Breast epithelium (tissue), 4 donors: Measurements from ENCODE around the gene F2R. TPM values are rescaled to one million over a fixed set of nuclear protein-coding genes. Genes with fewer than 3 reads are reported as not detected.

Experiments used
- DNase-seq, 2 donors: peaks; one replicate each; pipeline ENCODE4 v3.0.0-alpha.2; 2019; ENCODE audit warnings: low spot score in 2 of 2
- H3K27ac ChIP-seq, 2 donors: fragments of 200-600 bp; sonication (generic) in 1 of 2; one replicate each; pipeline ENCODE4 v1.5.1; 2016 to 2019; ENCODE audit warnings: mild to moderate bottlenecking in 1 of 2
- H3K27me3 ChIP-seq, 2 donors: fragments of 200-600 bp; sonication (generic) in 1 of 2; one replicate each; pipeline versions ENCODE4 v1.5.1 to v1.6.0; 2017 to 2019; ENCODE audit warnings: control low read depth in 1 of 2, mild to moderate bottlenecking in 1 of 2
- H3K36me3 ChIP-seq: fragments of 200-600 bp; one replicate; pipeline ENCODE4 v1.5.1; 2019
- H3K4me1 ChIP-seq, 2 donors: fragments of 200-600 bp; sonication (generic); one replicate each; pipeline ENCODE4 v1.5.1; 2016 to 2019; ENCODE audit warnings: control low read depth in 1 of 2
- H3K4me3 ChIP-seq, 3 donors: fragments of 200-600 bp; sonication (generic); 1 replicate in 2 of 3; 2 replicates in 1 of 3; pipeline ENCODE4 v1.5.1; 2016 to 2019; ENCODE audit warnings: mild to moderate bottlenecking in 3 of 3, moderate library complexity in 2 of 3
- H3K9me3 ChIP-seq, 2 donors: fragments of 200-600 bp; sonication (generic) in 1 of 2; one replicate each; pipeline ENCODE4 v1.5.1; 2016 to 2019; ENCODE audit warnings: control low read depth in 1 of 2
- CTCF ChIP-seq, 3 donors: fragments of 450-650 bp; IDR thresholded peaks; one replicate each; pipeline ENCODE4 v1.5.1; 2016 to 2017; ENCODE audit warnings: antibody characterized with exemption in 3 of 3, mild to moderate bottlenecking in 3 of 3, moderate library complexity in 3 of 3
- POLR2A ChIP-seq: fragments of 450-650 bp; IDR thresholded peaks from one replicate; pipeline ENCODE4 v1.6.1; 2016; ENCODE audit warnings: antibody characterized with exemption, mild to moderate bottlenecking, moderate library complexity
- POLR2AphosphoS5 ChIP-seq, 3 donors: sonication (generic); formaldehyde crosslinking; IDR thresholded peaks; one replicate each; pipeline ENCODE4 v1.6.1; 2017; ENCODE audit warnings: antibody characterized with exemption in 3 of 3
- intact Hi-C: fragments of 100-400 bp; cut with DNase I; formaldehyde crosslinking; loops from one replicate; pipeline ENCODE4 v1.15.1; 2023; ENCODE audit warnings: low total_unique reads
- total RNA-seq, 3 donors: library from RNA; depleted of rRNA; stranded (reverse); fragments of >200 nt; gene quantifications; one replicate each; pipeline ENCODE4 v1.1.0, GENCODE V29; 2016

The F2R gene
- total RNA-seq, 3 donors from 2014 or later = 15.1 to 39.4 (median 27.2) TPM

DNA sequence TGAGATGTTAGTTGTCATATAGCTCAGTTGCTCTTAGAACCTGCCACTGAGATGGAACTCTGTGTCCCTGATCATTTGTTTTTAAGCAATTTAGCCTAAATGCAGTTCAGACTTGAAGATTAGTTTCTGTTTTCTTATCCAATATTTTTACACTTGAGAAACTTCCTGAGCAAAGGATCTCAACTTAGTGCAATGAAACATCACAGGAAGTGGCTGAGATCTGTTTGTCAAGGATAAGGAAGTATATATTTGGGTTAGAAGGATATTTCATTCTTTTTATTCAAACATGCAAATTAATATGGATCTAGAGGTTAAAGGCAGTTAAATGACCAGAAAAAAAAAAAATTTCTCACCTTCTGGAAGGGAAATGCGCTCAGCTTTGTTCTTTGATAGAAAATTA is 19.7 kb upstream of the F2R start:
- intact Hi-C loops = no loop called here
- no peaks in the 10 kb centered on the region for H3K27me3 ChIP-seq
- H3K9me3 ChIP-seq = no peaks in the 10 kb centered on the region
- TF ChIP-seq POLR2A (no peak), CTCF (IDR thresholded peaks at IDR 0.05) (no peak), POLR2AphosphoS5 (IDR thresholded peaks at IDR 0.05) (no peak)
- H3K4me1 ChIP-seq = no peaks in the 10 kb centered on the region
- H3K4me3 ChIP-seq = no peak overlapping the region
- no peak for DNase-seq
- H3K36me3 ChIP-seq = no peaks in the 10 kb centered on the region
- H3K27ac ChIP-seq = no peak overlapping the region

- no peaks in the 10 kb centered on the region for H3K27me3 ChIP-seq
- TF ChIP-seq POLR2AphosphoS5 (IDR thresholded peaks at IDR 0.05) = no peak
- TF ChIP-seq POLR2A = no peak
- TF ChIP-seq CTCF (IDR thresholded peaks at IDR 0.05) = no peak
- no peak for DNase-seq
- no peak overlapping the region for H3K4me3 ChIP-seq
- H3K36me3 ChIP-seq = no peaks in the 10 kb centered on the region
- H3K4me1 ChIP-seq = no peaks in the 10 kb centered on the region
- H3K9me3 ChIP-seq = no peaks in the 10 kb centered on the region
- H3K27ac ChIP-seq = no peak overlapping the region
- intact Hi-C loops = no loop called here
These were observed 18.3 kb upstream of the F2R start for GRCh38 chr5:76697670-76698069.

- intact Hi-C loops = no loop called here
- H3K36me3 ChIP-seq = no peaks in the 10 kb centered on the region
- no peak overlapping the region for H3K27ac ChIP-seq
- no peak for DNase-seq
- TF ChIP-seq POLR2AphosphoS5 (IDR thresholded peaks at IDR 0.05) (no peak), POLR2A (no peak), CTCF (IDR thresholded peaks at IDR 0.05) (no peak)
- no peak overlapping the region for H3K4me3 ChIP-seq
- H3K4me1 ChIP-seq = no peaks in the 10 kb centered on the region
- no peaks in the 10 kb centered on the region for H3K27me3 ChIP-seq
- no peaks in the 10 kb centered on the region for H3K9me3 ChIP-seq
These were observed 15.4 kb upstream of the F2R start for GRCh38 chr5:76700571-76700970.

DNA sequence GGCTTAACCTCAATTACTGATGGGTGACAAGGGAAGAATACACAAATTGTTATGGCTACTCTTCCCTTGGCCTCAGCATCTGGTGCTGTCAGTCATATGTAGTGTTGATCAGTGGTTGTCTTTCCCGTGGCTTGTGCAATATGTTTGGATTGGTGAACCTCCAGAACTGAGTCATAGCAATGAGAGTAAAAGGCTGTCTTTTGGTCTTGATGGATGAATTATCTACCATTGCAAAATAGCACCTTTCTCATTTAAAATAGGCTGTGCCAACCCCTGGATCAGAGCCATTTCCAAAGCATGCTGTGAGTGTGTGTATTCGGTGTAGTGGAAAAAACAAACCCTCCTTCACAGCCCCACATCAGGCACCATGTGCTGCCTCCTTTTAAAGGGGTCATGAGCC is 14.6 kb upstream of the F2R start:
- H3K27me3 ChIP-seq = no peaks in the 10 kb centered on the region
- no peaks in the 10 kb centered on the region for H3K36me3 ChIP-seq
- TF ChIP-seq POLR2AphosphoS5 (IDR thresholded peaks at IDR 0.05) = peak in 1 of 3 donors; percentile 28
- TF ChIP-seq CTCF (IDR thresholded peaks at IDR 0.05) = no peak
- TF ChIP-seq POLR2A = no peak
- H3K4me3 ChIP-seq = no peak overlapping the region
- no peaks in the 10 kb centered on the region for H3K9me3 ChIP-seq
- H3K4me1 ChIP-seq = no peaks in the 10 kb centered on the region
- intact Hi-C loops = no loop called here
- H3K27ac ChIP-seq = no peak overlapping the region
- no peak for DNase-seq

- no peaks in the 10 kb centered on the region for H3K9me3 ChIP-seq
- H3K4me1 ChIP-seq = no peaks in the 10 kb centered on the region
- H3K27ac ChIP-seq = no peak overlapping the region
- no peaks in the 10 kb centered on the region for H3K27me3 ChIP-seq
- intact Hi-C loops = no loop called here
- no peak overlapping the region for H3K4me3 ChIP-seq
- TF ChIP-seq POLR2AphosphoS5 (IDR thresholded peaks at IDR 0.05) = no peak
- H3K36me3 ChIP-seq = no peaks in the 10 kb centered on the region
- no peak for DNase-seq
These were observed 12.2 kb upstream of the F2R start for GRCh38 chr5:76703707-76704106.

- no peak for TF ChIP-seq POLR2A
- no peak for TF ChIP-seq POLR2AphosphoS5 (IDR thresholded peaks at IDR 0.05)
- no peak for TF ChIP-seq CTCF (IDR thresholded peaks at IDR 0.05)
- Histone ChIP-seq H3K4me3 (no peak overlapping the region), H3K36me3 (no peaks in the 10 kb centered on the region), H3K9me3 (no peaks in the 10 kb centered on the region), H3K27me3 (no peaks in the 10 kb centered on the region), H3K27ac (no peak overlapping the region), H3K4me1 (no peaks in the 10 kb centered on the region)
- intact Hi-C loops = no loop called here
- no peak for DNase-seq
These were observed 11.7 kb upstream of the F2R start for GRCh38 chr5:76704131-76704663.
